AG10803 (cell line): ENCODE results near the gene RAMP1.
"Not testable (repeated sequence)": the region's sequence is repeated elsewhere in the genome, so short reads cannot be mapped to it uniquely, and the experiment has no call there.

Experiments used
- DNase-seq: peaks from one replicate; pipeline ENCODE4 v3.0.0; 2010; ENCODE audit warnings: low read depth
- H3K4me3 ChIP-seq: 2 replicates; pipeline ENCODE4 v1.5.1; 2011; ENCODE audit warnings: mild to moderate bottlenecking, low read length, control low read depth
- CTCF ChIP-seq: conservative IDR thresholded peaks from 2 replicates; pipeline ENCODE4 v1.5.1; 2011; ENCODE audit warnings: mild to moderate bottlenecking, low read length, control low read depth, inconsistent platforms

RAMP1 gene

GRCh38 chr2:237824085-237824484 lies 35.3 kb upstream of the RAMP1 start:
- DNase-seq = no peak
- no peak overlapping the region for H3K4me3 ChIP-seq
- TF ChIP-seq CTCF = no peak

GRCh38 chr2:237827421-237827987 lies 31.9 kb upstream of the RAMP1 start:
- H3K4me3 ChIP-seq = no peak overlapping the region
- no peak for TF ChIP-seq CTCF
- DNase-seq = no peak

- no peak for TF ChIP-seq CTCF
- no peak overlapping the region for H3K4me3 ChIP-seq
- no peak for DNase-seq
These were observed 28.9 kb upstream of the RAMP1 start for GRCh38 chr2:237830522-237830921.

GRCh38 chr2:237833546-237833945 lies 25.9 kb upstream of the RAMP1 start:
- H3K4me3 ChIP-seq = no peak overlapping the region
- peak; percentile 17 for DNase-seq
- no peak for TF ChIP-seq CTCF

- H3K4me3 ChIP-seq = no peak overlapping the region
- DNase-seq = no peak
- TF ChIP-seq CTCF = no peak
These were observed 24.1 kb upstream of the RAMP1 start for GRCh38 chr2:237835372-237835771.

- H3K4me3 ChIP-seq = no peak overlapping the region
- DNase-seq = no peak
- TF ChIP-seq CTCF = no peak
These were observed 18.4 kb upstream of the RAMP1 start for GRCh38 chr2:237841051-237841450.

GRCh38 chr2:237848940-237849339 lies 10.5 kb upstream of the RAMP1 start:
- not testable (repeated sequence) for DNase-seq, H3K4me3 ChIP-seq

GRCh38 chr2:237854295-237854694 lies 5.1 kb upstream of the RAMP1 start:
- no peak overlapping the region for H3K4me3 ChIP-seq
- no peak for TF ChIP-seq CTCF

More at GRCh38 chr2:237854295-237854694, 5.1 kb upstream of the RAMP1 start:
- DNase-seq = no peak
